GM23338 (cell line): ENCODE results near the gene GRM5. TPM values are rescaled to one million over a fixed set of nuclear protein-coding genes. Genes with fewer than 3 reads are reported as not detected.
"Not testable (repeated sequence)": the region's sequence is repeated elsewhere in the genome, so short reads cannot be mapped to it uniquely, and the experiment has no call there.

Experiments used
- ATAC-seq: fragments of 200-7000 bp; cut with Tn5 transposase; 3 replicates; pipeline ENCODE4 v1.9.1; 2020
- DNase-seq: peaks from one replicate; pipeline ENCODE4 v3.0.0-alpha.2; 2015; ENCODE audit warnings: low spot score
- H2AFZ ChIP-seq: fragments of 200-600 bp; sonication (generic); 2 replicates; pipeline ENCODE4 v1.8.0; 2016; ENCODE audit warnings: antibody characterized with exemption, mild to moderate bottlenecking, moderate library complexity
- H3F3A ChIP-seq: fragments of 200-600 bp; sonication (generic); replicated peaks from 2 replicates; pipeline ENCODE4 v1.8.0; 2017; ENCODE audit warnings: antibody characterized with exemption, mixed run types, low read depth
- H3K27ac ChIP-seq: fragments of 200-600 bp; sonication (generic); 2 replicates; pipeline ENCODE4 v1.6.1; 2016; ENCODE audit warnings: low read depth
- H3K27me3 ChIP-seq: fragments of 200-600 bp; sonication (generic); 2 replicates; pipeline ENCODE4 v1.8.0; 2016; ENCODE audit warnings: mild to moderate bottlenecking, mixed run types, moderate library complexity; ENCODE audit not compliant: insufficient read depth
- H3K36me3 ChIP-seq: fragments of 200-600 bp; sonication (generic); 2 replicates; pipeline ENCODE4 v1.8.0; 2016; ENCODE audit warnings: mild to moderate bottlenecking; ENCODE audit not compliant: insufficient read depth
- H3K4me1 ChIP-seq: fragments of 200-600 bp; sonication (generic); 2 replicates; pipeline ENCODE4 v1.8.0; 2016; ENCODE audit warnings: mild to moderate bottlenecking, moderate library complexity; ENCODE audit not compliant: insufficient read depth
- H3K4me2 ChIP-seq: fragments of 200-600 bp; sonication (generic); 2 replicates; pipeline ENCODE4 v1.7.1; 2017; ENCODE audit warnings: mixed run types
- H3K4me3 ChIP-seq: fragments of 200-600 bp; sonication (generic); 2 replicates; pipeline ENCODE4 v1.6.1; 2016; ENCODE audit warnings: mixed run types
- H3K79me2 ChIP-seq: fragments of 200-600 bp; sonication (generic); replicated peaks from 2 replicates; pipeline ENCODE4 v1.8.0; 2017; ENCODE audit warnings: mild to moderate bottlenecking; ENCODE audit not compliant: insufficient read depth
- H3K9me2 ChIP-seq: fragments of 200-600 bp; sonication (generic); 2 replicates; pipeline ENCODE4 v1.8.0; 2017; ENCODE audit not compliant: insufficient read depth
- H4K20me1 ChIP-seq: fragments of 200-600 bp; sonication (generic); replicated peaks from 2 replicates; pipeline ENCODE4 v1.8.0; 2017; ENCODE audit warnings: mild to moderate bottlenecking; ENCODE audit not compliant: insufficient read depth
- H3K27ac Mint-ChIP-seq: 2 replicates; pipeline ENCODE4 v1.8.0; 2020; ENCODE audit warnings: inconsistent platforms, mild to moderate bottlenecking, moderate library complexity, mixed read lengths
- H3K27me3 Mint-ChIP-seq: 3 replicates; pipeline ENCODE4 v1.8.0; 2022; ENCODE audit warnings: low read depth, mild to moderate bottlenecking, moderate library complexity, mixed read lengths, inconsistent platforms; ENCODE audit not compliant: insufficient read depth, poor library complexity
- H3K36me3 Mint-ChIP-seq: 3 replicates; pipeline ENCODE4 v1.8.0; 2021; ENCODE audit warnings: low read depth, mild to moderate bottlenecking, inconsistent platforms, moderate library complexity, mixed read lengths
- H3K4me1 Mint-ChIP-seq: 3 replicates; pipeline ENCODE4 v1.8.0; 2020; ENCODE audit warnings: mild to moderate bottlenecking, inconsistent platforms, mixed read lengths
- H3K4me3 Mint-ChIP-seq: 3 replicates; pipeline ENCODE4 v1.8.0; 2021; ENCODE audit warnings: moderate library complexity, mild to moderate bottlenecking, inconsistent platforms, mixed read lengths
- H3K9me3 Mint-ChIP-seq: 3 replicates; pipeline ENCODE4 v1.8.0; 2020; ENCODE audit warnings: moderate library complexity, mild to moderate bottlenecking, inconsistent platforms, mixed read lengths
- EZH2 ChIP-seq: fragments of 200-600 bp; sonication (generic); IDR thresholded peaks from one replicate; pipeline ENCODE4 v1.8.0; 2017; ENCODE audit warnings: antibody characterized with exemption, mild to moderate bottlenecking, low read depth; ENCODE audit not compliant: unreplicated experiment
- ZNF331 ChIP-seq: fragments of 250-450 bp; sonication (Bioruptor Pico); IDR thresholded peaks from 2 replicates; pipeline ENCODE4 v1.5.0; 2020; ENCODE audit warnings: low read depth, mild to moderate bottlenecking, moderate library complexity
- polyA plus RNA-seq: library from polyadenylated mRNA; unstranded; fragments of >200 nt; fragmentation: Nextera tagmentation; extraction: Ambion mirVana; gene quantifications from 2 replicates; pipeline ENCODE4 v1.2.1, GENCODE V29; 2016
- total RNA-seq: library from RNA; depleted of rRNA; stranded (reverse); fragments of >200 nt; shearing (Covaris generic); gene quantifications from 2 replicates; pipeline ENCODE4 v1.2.3, GENCODE V29; 2014
- TF ChIP-seq, protein P1 (sequence below): fragments of 250-450 bp; sonication (Bioruptor Pico); IDR thresholded peaks from 2 replicates; pipeline ENCODE4 v1.5.0; 2020; ENCODE audit warnings: mild to moderate bottlenecking, moderate library complexity

The GRM5 gene
- total and polyA plus RNA-seq, 2 experiments from 2014 or later, result 0.23 to 0.45 TPM

GRCh38 chr11:88979641-88980040 is 86.1 kb downstream of the GRM5 start (continued):
- TF ChIP-seq EZH2, result no peak
- TF ChIP-seq, protein P1, sequence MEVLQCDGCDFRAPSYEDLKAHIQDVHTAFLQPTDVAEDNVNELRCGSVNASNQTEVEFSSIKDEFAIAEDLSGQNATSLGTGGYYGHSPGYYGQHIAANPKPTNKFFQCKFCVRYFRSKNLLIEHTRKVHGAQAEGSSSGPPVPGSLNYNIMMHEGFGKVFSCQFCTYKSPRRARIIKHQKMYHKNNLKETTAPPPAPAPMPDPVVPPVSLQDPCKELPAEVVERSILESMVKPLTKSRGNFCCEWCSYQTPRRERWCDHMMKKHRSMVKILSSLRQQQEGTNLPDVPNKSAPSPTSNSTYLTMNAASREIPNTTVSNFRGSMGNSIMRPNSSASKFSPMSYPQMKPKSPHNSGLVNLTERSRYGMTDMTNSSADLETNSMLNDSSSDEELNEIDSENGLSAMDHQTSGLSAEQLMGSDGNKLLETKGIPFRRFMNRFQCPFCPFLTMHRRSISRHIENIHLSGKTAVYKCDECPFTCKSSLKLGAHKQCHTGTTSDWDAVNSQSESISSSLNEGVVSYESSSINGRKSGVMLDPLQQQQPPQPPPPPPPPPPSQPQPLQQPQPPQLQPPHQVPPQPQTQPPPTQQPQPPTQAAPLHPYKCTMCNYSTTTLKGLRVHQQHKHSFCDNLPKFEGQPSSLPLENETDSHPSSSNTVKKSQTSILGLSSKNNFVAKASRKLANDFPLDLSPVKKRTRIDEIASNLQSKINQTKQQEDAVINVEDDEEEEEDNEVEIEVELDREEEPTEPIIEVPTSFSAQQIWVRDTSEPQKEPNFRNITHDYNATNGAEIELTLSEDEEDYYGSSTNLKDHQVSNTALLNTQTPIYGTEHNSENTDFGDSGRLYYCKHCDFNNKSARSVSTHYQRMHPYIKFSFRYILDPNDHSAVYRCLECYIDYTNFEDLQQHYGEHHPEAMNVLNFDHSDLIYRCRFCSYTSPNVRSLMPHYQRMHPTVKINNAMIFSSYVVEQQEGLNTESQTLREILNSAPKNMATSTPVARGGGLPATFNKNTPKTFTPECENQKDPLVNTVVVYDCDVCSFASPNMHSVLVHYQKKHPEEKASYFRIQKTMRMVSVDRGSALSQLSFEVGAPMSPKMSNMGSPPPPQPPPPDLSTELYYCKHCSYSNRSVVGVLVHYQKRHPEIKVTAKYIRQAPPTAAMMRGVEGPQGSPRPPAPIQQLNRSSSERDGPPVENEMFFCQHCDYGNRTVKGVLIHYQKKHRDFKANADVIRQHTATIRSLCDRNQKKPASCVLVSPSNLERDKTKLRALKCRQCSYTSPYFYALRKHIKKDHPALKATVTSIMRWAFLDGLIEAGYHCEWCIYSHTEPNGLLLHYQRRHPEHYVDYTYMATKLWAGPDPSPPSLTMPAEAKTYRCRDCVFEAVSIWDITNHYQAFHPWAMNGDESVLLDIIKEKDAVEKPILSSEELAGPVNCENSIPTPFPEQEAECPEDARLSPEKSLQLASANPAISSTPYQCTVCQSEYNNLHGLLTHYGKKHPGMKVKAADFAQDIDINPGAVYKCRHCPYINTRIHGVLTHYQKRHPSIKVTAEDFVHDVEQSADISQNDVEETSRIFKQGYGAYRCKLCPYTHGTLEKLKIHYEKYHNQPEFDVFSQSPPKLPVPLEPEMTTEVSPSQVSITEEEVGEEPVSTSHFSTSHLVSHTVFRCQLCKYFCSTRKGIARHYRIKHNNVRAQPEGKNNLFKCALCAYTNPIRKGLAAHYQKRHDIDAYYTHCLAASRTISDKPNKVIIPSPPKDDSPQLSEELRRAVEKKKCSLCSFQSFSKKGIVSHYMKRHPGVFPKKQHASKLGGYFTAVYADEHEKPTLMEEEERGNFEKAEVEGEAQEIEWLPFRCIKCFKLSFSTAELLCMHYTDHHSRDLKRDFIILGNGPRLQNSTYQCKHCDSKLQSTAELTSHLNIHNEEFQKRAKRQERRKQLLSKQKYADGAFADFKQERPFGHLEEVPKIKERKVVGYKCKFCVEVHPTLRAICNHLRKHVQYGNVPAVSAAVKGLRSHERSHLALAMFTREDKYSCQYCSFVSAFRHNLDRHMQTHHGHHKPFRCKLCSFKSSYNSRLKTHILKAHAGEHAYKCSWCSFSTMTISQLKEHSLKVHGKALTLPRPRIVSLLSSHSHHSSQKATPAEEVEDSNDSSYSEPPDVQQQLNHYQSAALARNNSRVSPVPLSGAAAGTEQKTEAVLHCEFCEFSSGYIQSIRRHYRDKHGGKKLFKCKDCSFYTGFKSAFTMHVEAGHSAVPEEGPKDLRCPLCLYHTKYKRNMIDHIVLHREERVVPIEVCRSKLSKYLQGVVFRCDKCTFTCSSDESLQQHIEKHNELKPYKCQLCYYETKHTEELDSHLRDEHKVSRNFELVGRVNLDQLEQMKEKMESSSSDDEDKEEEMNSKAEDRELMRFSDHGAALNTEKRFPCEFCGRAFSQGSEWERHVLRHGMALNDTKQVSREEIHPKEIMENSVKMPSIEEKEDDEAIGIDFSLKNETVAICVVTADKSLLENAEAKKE (CRISPR knock-in tag), result no peak
- TF ChIP-seq ZNF331 (CRISPR knock-in tag), result no peak

DNA sequence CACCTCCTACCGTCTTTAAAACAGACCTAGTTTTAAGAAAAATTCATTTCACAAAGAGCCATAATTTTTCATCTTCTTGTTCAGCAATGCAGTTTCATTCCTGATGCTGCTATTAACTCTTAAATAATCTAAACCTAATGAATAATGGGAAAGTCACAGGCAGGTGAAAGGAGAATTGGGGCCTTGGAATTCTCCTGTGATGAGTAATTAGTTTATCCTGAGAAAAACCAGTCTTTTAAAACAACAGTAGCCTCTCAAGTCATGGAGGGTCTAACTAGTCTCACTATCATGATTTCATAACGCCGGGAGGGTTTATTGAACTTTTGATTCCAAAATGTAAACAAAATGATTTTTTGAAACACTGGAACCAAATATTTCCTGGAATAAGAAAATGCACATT is 86.8 kb downstream of the GRM5 start:
- not testable (repeated sequence) for H3K9me2 ChIP-seq, ATAC-seq, H3K36me3 ChIP-seq, H3K9me3 Mint-ChIP-seq, DNase-seq, H3K27me3 Mint-ChIP-seq, H3F3A ChIP-seq, H3K79me2 ChIP-seq, H3K4me1 ChIP-seq, H3K27me3 ChIP-seq, H3K4me3 Mint-ChIP-seq, H3K4me2 ChIP-seq, H3K27ac ChIP-seq, H4K20me1 ChIP-seq, H3K36me3 Mint-ChIP-seq, H3K27ac Mint-ChIP-seq, H3K4me1 Mint-ChIP-seq, H3K4me3 ChIP-seq, H2AFZ ChIP-seq

- H4K20me1 ChIP-seq, H3F3A ChIP-seq, DNase-seq, H2AFZ ChIP-seq, H3K9me2 ChIP-seq, H3K4me1 Mint-ChIP-seq, H3K27me3 ChIP-seq, H3K4me3 ChIP-seq, H3K4me3 Mint-ChIP-seq, H3K4me2 ChIP-seq, H3K27ac Mint-ChIP-seq, H3K27me3 Mint-ChIP-seq, ATAC-seq, H3K36me3 Mint-ChIP-seq, H3K4me1 ChIP-seq, H3K79me2 ChIP-seq, H3K27ac ChIP-seq, H3K36me3 ChIP-seq: not testable (repeated sequence)
- peaks cover 11% of the 10 kb centered on the region for H3K9me3 Mint-ChIP-seq
Observed at GRCh38 chr11:88975441-88975840, 90.3 kb downstream of the GRM5 start.
